ENCODE measurements around the gene ERG. TPM values are rescaled to one million over a fixed set of nuclear protein-coding genes. Genes with fewer than 3 reads are reported as not detected.

ERG gene
- total and polyA plus RNA-seq, 2 donors, result 3.9 to 5.8 TPM

DNA sequence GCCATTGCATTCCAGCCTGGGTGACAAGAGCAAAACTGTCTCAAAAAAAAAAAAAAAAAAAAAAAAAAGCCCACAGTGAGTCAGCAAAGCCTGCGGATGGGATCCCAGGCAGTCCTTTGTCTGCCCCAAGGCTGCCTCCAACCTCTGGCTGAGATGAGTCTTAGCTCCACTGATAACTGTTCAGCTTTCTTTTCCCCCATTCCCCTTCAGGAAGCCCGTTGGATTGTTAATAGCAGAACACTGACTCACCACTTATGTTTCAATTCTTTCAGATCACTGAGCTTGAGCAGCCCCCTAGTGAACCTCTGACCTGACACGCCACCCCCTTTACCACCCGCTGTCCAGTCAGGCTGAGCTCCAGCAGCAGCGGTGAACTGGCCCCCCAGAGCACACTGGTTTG is 57.5 kb downstream of the ERG start:
- 77% methylated on average over 5 of the region's 5 CpGs for WGBS
- H3K27ac ChIP-seq (ENCODE audit: low read depth in 1 of 2, low read length in 1 of 2), result no peak overlapping the region
- peaks cover 2 to 14% of the 10 kb centered on the region in 2 donors for H3K4me1 ChIP-seq (ENCODE audit: control insufficient read depth in 2 of 2, insufficient read depth in 2 of 2, low read length in 2 of 2)
- H3K36me3 ChIP-seq (ENCODE audit: control insufficient read depth in 2 of 2, insufficient read depth in 2 of 2, low read length in 1 of 2), result no peaks in the 10 kb centered on the region
- no peaks in the 10 kb centered on the region for H3K27me3 ChIP-seq (ENCODE audit: control insufficient read depth in 2 of 2, insufficient read depth in 1 of 2, low read length in 1 of 2)
- H3K4me3 ChIP-seq (ENCODE audit: low read length in 2 of 2), result no peak overlapping the region
- no peaks in the 10 kb centered on the region for H3K9me3 ChIP-seq (ENCODE audit: control insufficient read depth in 2 of 2, insufficient read depth in 1 of 2, low read length in 1 of 2)
- no peak for DNase-seq (ENCODE audit: low read depth in 6 of 9, low spot score in 9 of 9)

- Histone ChIP-seq H3K36me3 (ENCODE audit: control insufficient read depth in 2 of 2, insufficient read depth in 2 of 2, low read length in 1 of 2) (no peaks in the 10 kb centered on the region), H3K4me3 (ENCODE audit: low read length in 2 of 2) (no peak overlapping the region), H3K27me3 (ENCODE audit: control insufficient read depth in 2 of 2, insufficient read depth in 1 of 2, low read length in 1 of 2) (no peaks in the 10 kb centered on the region), H3K9me3 (ENCODE audit: control insufficient read depth in 2 of 2, insufficient read depth in 1 of 2, low read length in 1 of 2) (no peaks in the 10 kb centered on the region), H3K27ac (ENCODE audit: low read depth in 1 of 2, low read length in 1 of 2) (no peak overlapping the region), H3K4me1 (ENCODE audit: control insufficient read depth in 2 of 2, insufficient read depth in 2 of 2, low read length in 2 of 2) (peaks cover 2 to 14% of the 10 kb centered on the region in 2 donors)
- DNase-seq (ENCODE audit: low read depth in 6 of 9, low spot score in 9 of 9), result no peak
- 71% methylated on average over 5 of the region's 5 CpGs for WGBS
These were observed 58.3 kb downstream of the ERG start for GRCh38 chr21:38439957-38440356.

GRCh38 chr21:38439426-38439825 is 58.9 kb downstream of the ERG start:
- Histone ChIP-seq H3K4me1 (ENCODE audit: control insufficient read depth in 2 of 2, insufficient read depth in 2 of 2, low read length in 2 of 2) (peaks cover 2 to 14% of the 10 kb centered on the region in 2 donors), H3K27me3 (ENCODE audit: control insufficient read depth in 2 of 2, insufficient read depth in 1 of 2, low read length in 1 of 2) (no peaks in the 10 kb centered on the region), H3K36me3 (ENCODE audit: control insufficient read depth in 2 of 2, insufficient read depth in 2 of 2, low read length in 1 of 2) (no peaks in the 10 kb centered on the region), H3K4me3 (ENCODE audit: low read length in 2 of 2) (no peak overlapping the region), H3K9me3 (ENCODE audit: control insufficient read depth in 2 of 2, insufficient read depth in 1 of 2, low read length in 1 of 2) (no peaks in the 10 kb centered on the region), H3K27ac (ENCODE audit: low read depth in 1 of 2, low read length in 1 of 2) (no peak overlapping the region)
- 80% methylated on average over 6 of the region's 6 CpGs for WGBS
- DNase-seq (ENCODE audit: low read depth in 6 of 9, low spot score in 9 of 9), result no peak

DNA sequence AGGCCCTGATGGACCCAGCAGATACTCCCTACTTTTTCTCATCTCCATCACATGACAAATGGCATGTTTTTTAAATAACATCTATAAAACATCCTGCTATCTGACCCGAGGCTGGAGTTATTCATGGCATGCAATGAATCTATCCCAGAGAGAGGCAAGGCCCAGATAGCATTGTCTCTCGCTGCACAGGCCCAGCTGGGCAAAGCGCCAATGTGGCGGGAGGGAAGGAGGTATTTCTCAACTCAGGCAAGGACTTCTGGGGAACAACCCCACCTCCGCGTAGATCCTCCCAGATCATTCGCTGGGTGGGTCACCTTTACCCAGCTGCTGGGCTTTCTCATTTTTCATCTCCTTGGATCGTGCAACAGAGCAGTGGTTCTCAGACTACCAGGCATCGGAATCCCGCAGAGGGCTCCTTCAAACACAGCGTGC is 59.8 kb downstream of the ERG start:
- Histone ChIP-seq H3K4me3 (ENCODE audit: low read length in 2 of 2) (no peak overlapping the region), H3K27me3 (ENCODE audit: control insufficient read depth in 2 of 2, insufficient read depth in 1 of 2, low read length in 1 of 2) (no peaks in the 10 kb centered on the region), H3K27ac (ENCODE audit: low read depth in 1 of 2, low read length in 1 of 2) (no peak overlapping the region), H3K9me3 (ENCODE audit: control insufficient read depth in 2 of 2, insufficient read depth in 1 of 2, low read length in 1 of 2) (no peaks in the 10 kb centered on the region), H3K36me3 (ENCODE audit: control insufficient read depth in 2 of 2, insufficient read depth in 2 of 2, low read length in 1 of 2) (no peaks in the 10 kb centered on the region), H3K4me1 (ENCODE audit: control insufficient read depth in 2 of 2, insufficient read depth in 2 of 2, low read length in 2 of 2) (peaks cover 2 to 14% of the 10 kb centered on the region in 2 donors)
- no peak for DNase-seq (ENCODE audit: low read depth in 6 of 9, low spot score in 9 of 9)
- 85% methylated on average over 11 of the region's 11 CpGs for WGBS

DNA sequence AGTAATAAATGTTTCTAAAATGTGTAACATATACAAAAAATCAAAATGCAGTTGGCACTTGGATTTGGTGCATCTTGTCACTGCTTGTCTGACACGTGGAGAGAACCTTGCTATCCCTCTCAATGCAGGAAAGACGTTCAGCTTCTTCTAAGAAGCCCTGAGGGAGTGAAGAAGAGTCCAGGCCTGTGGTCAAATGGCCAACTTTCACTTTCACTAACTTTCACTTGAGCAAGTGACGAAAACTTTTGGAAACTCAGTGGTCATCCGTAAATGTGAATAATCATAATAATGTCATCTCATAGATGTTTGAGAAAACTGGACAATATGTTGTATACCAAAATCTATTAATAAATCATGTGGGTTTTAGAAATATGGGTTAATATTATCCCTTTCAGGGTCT is 61.9 kb downstream of the ERG start:
- Histone ChIP-seq H3K27me3 (ENCODE audit: control insufficient read depth in 2 of 2, insufficient read depth in 1 of 2, low read length in 1 of 2) (no peaks in the 10 kb centered on the region), H3K4me3 (ENCODE audit: low read length in 2 of 2) (no peak overlapping the region), H3K36me3 (ENCODE audit: control insufficient read depth in 2 of 2, insufficient read depth in 2 of 2, low read length in 1 of 2) (no peaks in the 10 kb centered on the region), H3K4me1 (ENCODE audit: control insufficient read depth in 2 of 2, insufficient read depth in 2 of 2, low read length in 2 of 2) (peaks cover 2 to 14% of the 10 kb centered on the region in 2 donors), H3K9me3 (ENCODE audit: control insufficient read depth in 2 of 2, insufficient read depth in 1 of 2, low read length in 1 of 2) (no peaks in the 10 kb centered on the region), H3K27ac (ENCODE audit: low read depth in 1 of 2, low read length in 1 of 2) (no peak overlapping the region)
- 95% methylated on average over 4 of the region's 4 CpGs for WGBS
- DNase-seq (ENCODE audit: low read depth in 6 of 9, low spot score in 9 of 9), result no peak

GRCh38 chr21:38434913-38435533 is 63.3 kb downstream of the ERG start:
- no peaks in the 10 kb centered on the region for H3K27me3 ChIP-seq (ENCODE audit: control insufficient read depth in 2 of 2, insufficient read depth in 1 of 2, low read length in 1 of 2)
- no peak overlapping the region for H3K4me3 ChIP-seq (ENCODE audit: low read length in 2 of 2)
- peaks cover 2 to 12% of the 10 kb centered on the region in 2 donors for H3K4me1 ChIP-seq (ENCODE audit: control insufficient read depth in 2 of 2, insufficient read depth in 2 of 2, low read length in 2 of 2)
- no peak for DNase-seq (ENCODE audit: low read depth in 6 of 9, low spot score in 9 of 9)
- H3K9me3 ChIP-seq (ENCODE audit: control insufficient read depth in 2 of 2, insufficient read depth in 1 of 2, low read length in 1 of 2), result no peaks in the 10 kb centered on the region
- no peaks in the 10 kb centered on the region for H3K36me3 ChIP-seq (ENCODE audit: control insufficient read depth in 2 of 2, insufficient read depth in 2 of 2, low read length in 1 of 2)
- WGBS, result 84% methylated on average over 8 of the region's 8 CpGs
- no peak overlapping the region for H3K27ac ChIP-seq (ENCODE audit: low read depth in 1 of 2, low read length in 1 of 2)

- Histone ChIP-seq H3K9me3 (ENCODE audit: control insufficient read depth in 2 of 2, insufficient read depth in 1 of 2, low read length in 1 of 2) (no peaks in the 10 kb centered on the region), H3K4me3 (ENCODE audit: low read length in 2 of 2) (no peak overlapping the region), H3K27me3 (ENCODE audit: control insufficient read depth in 2 of 2, insufficient read depth in 1 of 2, low read length in 1 of 2) (no peaks in the 10 kb centered on the region), H3K4me1 (ENCODE audit: control insufficient read depth in 2 of 2, insufficient read depth in 2 of 2, low read length in 2 of 2) (no peaks in the 10 kb centered on the region), H3K36me3 (ENCODE audit: control insufficient read depth in 2 of 2, insufficient read depth in 2 of 2, low read length in 1 of 2) (no peaks in the 10 kb centered on the region), H3K27ac (ENCODE audit: low read depth in 1 of 2, low read length in 1 of 2) (no peak overlapping the region)
- 91% methylated on average over 8 of the region's 8 CpGs for WGBS
- no peak for DNase-seq (ENCODE audit: low read depth in 6 of 9, low spot score in 9 of 9)
These were observed 64.8 kb downstream of the ERG start for GRCh38 chr21:38433471-38433870.

- Histone ChIP-seq H3K27me3 (ENCODE audit: control insufficient read depth in 2 of 2, insufficient read depth in 1 of 2, low read length in 1 of 2) (no peaks in the 10 kb centered on the region), H3K4me3 (ENCODE audit: low read length in 2 of 2) (no peak overlapping the region), H3K4me1 (ENCODE audit: control insufficient read depth in 2 of 2, insufficient read depth in 2 of 2, low read length in 2 of 2) (no peaks in the 10 kb centered on the region), H3K9me3 (ENCODE audit: control insufficient read depth in 2 of 2, insufficient read depth in 1 of 2, low read length in 1 of 2) (no peaks in the 10 kb centered on the region), H3K27ac (ENCODE audit: low read depth in 1 of 2, low read length in 1 of 2) (no peak overlapping the region), H3K36me3 (ENCODE audit: control insufficient read depth in 2 of 2, insufficient read depth in 2 of 2, low read length in 1 of 2) (no peaks in the 10 kb centered on the region)
- DNase-seq (ENCODE audit: low read depth in 6 of 9, low spot score in 9 of 9), result no peak
These were observed 67.8 kb downstream of the ERG start for GRCh38 chr21:38430401-38430984.

GRCh38 chr21:38429011-38429410 is 69.3 kb downstream of the ERG start:
- over 99% methylated on average over 2 of the region's 2 CpGs for WGBS
- peaks cover 4 to 9% of the 10 kb centered on the region in 2 donors for H3K4me1 ChIP-seq (ENCODE audit: control insufficient read depth in 2 of 2, insufficient read depth in 2 of 2, low read length in 2 of 2)
- H3K36me3 ChIP-seq (ENCODE audit: control insufficient read depth in 2 of 2, insufficient read depth in 2 of 2, low read length in 1 of 2), result no peaks in the 10 kb centered on the region
- no peaks in the 10 kb centered on the region for H3K27me3 ChIP-seq (ENCODE audit: control insufficient read depth in 2 of 2, insufficient read depth in 1 of 2, low read length in 1 of 2)
- no peak overlapping the region for H3K4me3 ChIP-seq (ENCODE audit: low read length in 2 of 2)
- no peak for DNase-seq (ENCODE audit: low read depth in 6 of 9, low spot score in 9 of 9)
- no peak overlapping the region for H3K27ac ChIP-seq (ENCODE audit: low read depth in 1 of 2, low read length in 1 of 2)
- H3K9me3 ChIP-seq (ENCODE audit: control insufficient read depth in 2 of 2, insufficient read depth in 1 of 2, low read length in 1 of 2), result no peaks in the 10 kb centered on the region
